A549 treated with RU486 at 1 μM for 4 hours (cell line): Measurements from ENCODE around the gene CDK6. TPM values are rescaled to one million over a fixed set of nuclear protein-coding genes. Genes with fewer than 3 reads are reported as not detected.

Source experiments
- total RNA-seq: library from RNA; stranded (reverse); fragments of 200-300 nt; extraction: Qiagen RNA extraction; gene quantifications from 5 replicates; pipeline ENCODE4 v1.2.3, GENCODE V29; 2022; ENCODE audit warnings: low read depth

Gene CDK6
- total RNA-seq, result 8.4 to 16.9 TPM (median 16.2 TPM) in 5 replicates

DNA sequence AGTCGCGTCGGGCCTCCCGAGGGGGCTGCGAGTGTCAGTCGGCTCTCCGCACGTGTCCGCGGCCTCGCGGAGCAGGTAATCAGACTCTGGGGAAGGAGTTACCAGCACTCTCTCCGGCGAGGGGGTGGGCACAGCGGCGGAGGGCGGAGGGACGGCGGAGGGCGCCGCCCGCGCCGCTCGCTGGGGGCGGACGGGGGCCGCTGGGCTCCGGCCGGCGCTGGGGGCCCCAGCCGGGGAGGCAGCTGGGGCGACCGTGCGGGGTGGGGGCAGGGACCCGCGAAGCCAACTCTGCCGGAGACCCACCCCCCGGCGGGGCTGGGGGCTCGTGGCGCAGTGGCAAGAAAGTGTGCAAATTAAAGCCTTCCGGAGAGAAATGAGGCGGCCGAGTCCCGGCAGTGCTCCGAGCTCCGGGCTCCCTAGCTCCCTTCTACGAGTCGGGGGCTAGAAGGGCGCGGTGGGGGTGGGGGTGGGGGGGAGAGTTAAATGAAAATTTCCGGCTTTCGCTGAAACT is at the start of gene CDK6:
TSS of gene CDK6 (minus strand) at position 85 of the 511 bp plus-strand sequence. CDS start 3,250 bp downstream, outside the sequence.

Other genes starting within 250 kb of the CDK6 start
- 16.0 to 30.3 TPM (median 27.1 TPM) in 5 replicates for gene FAM133B, start 246.2 kb downstream of the CDK6 start, total RNA-seq